Fibroblast of villous mesenchyme (primary cell): ENCODE data around the gene RASSF10. TPM values are rescaled to one million over a fixed set of nuclear protein-coding genes. Genes with fewer than 3 reads are reported as not detected.

ENCODE experiments used
- DNase-seq: peaks from one replicate; pipeline ENCODE4 v3.0.0-alpha.2; 2010; ENCODE audit warnings: low read depth
- H3K4me3 ChIP-seq: 2 replicates; pipeline ENCODE4 v1.5.1; 2011; ENCODE audit warnings: low read depth, mild to moderate bottlenecking, low read length
- CTCF ChIP-seq: IDR thresholded peaks from 2 replicates; pipeline ENCODE4 v1.5.1; 2012; ENCODE audit warnings: low read depth, mild to moderate bottlenecking, low read length; ENCODE audit not compliant: insufficient read depth
- total RNA-seq: library from RNA; depleted of rRNA; stranded (reverse); fragments of >200 nt; gene quantifications from 2 replicates; pipeline ENCODE4 v1.2.3, GENCODE V29; 2012

The RASSF10 gene
- total RNA-seq, 1 donor = not detected

GRCh38 chr11:13015753-13016152, 6.6 kb downstream of the RASSF10 start:
- no peak for TF ChIP-seq CTCF
- DNase-seq = no peak
- H3K4me3 ChIP-seq = no peak overlapping the region

GRCh38 chr11:13016415-13016814, 7.3 kb downstream of the RASSF10 start:
- no peak overlapping the region for H3K4me3 ChIP-seq
- no peak for TF ChIP-seq CTCF
- DNase-seq = no peak

- no peak for TF ChIP-seq CTCF
- no peak overlapping the region for H3K4me3 ChIP-seq
- no peak for DNase-seq
These were observed 10.2 kb downstream of the RASSF10 start for GRCh38 chr11:13019313-13019712.

GRCh38 chr11:13023423-13023822, 14.3 kb downstream of the RASSF10 start:
- no peak for DNase-seq
- H3K4me3 ChIP-seq = no peak overlapping the region
- no peak for TF ChIP-seq CTCF

GRCh38 chr11:13026722-13027121, 17.6 kb downstream of the RASSF10 start:
- DNase-seq = no peak
- TF ChIP-seq CTCF = no peak
- H3K4me3 ChIP-seq = no peak overlapping the region

GRCh38 chr11:13028322-13028721, 19.2 kb downstream of the RASSF10 start:
- TF ChIP-seq CTCF = no peak
- no peak for DNase-seq
- H3K4me3 ChIP-seq = no peak overlapping the region

- H3K4me3 ChIP-seq = no peak overlapping the region
- no peak for DNase-seq
- no peak for TF ChIP-seq CTCF
These were observed 20.8 kb downstream of the RASSF10 start for GRCh38 chr11:13029872-13030271.
